HG02970 (cell line): ENCODE data around the gene TBP.
A peak's percentile ranks its signal among the peaks of the same experiment; 100 is the strongest.
"Not testable (repeated sequence)": the region's sequence is repeated elsewhere in the genome, so short reads cannot be mapped to it uniquely, and the experiment has no call there.

Source experiments
- ATAC-seq: cut with Tn5 transposase; IDR thresholded peaks from one replicate; pipeline ENCODE4 v1.9.1; 2021; ENCODE audit warnings: mild to moderate bottlenecking, moderate library complexity, moderate number of reproducible peaks; ENCODE audit not compliant: unreplicated experiment, low FRiP score

TBP gene

GRCh38 chr6:170554013-170554795, at the start of gene TBP:
Gene TBP, plus strand, starts transcription at chr6:170554369. Its CDS starts 2,661 bp downstream, at chr6:170557030.
- peak; percentile 96 for ATAC-seq

- no peak for ATAC-seq
Measured at GRCh38 chr6:170504479-170504878, 49.7 kb upstream of the TBP start.

- ATAC-seq: no peak
Measured at GRCh38 chr6:170505306-170505705, 48.9 kb upstream of the TBP start.

GRCh38 chr6:170506446-170506845, 47.7 kb upstream of the TBP start:
- no peak for ATAC-seq

- not testable (repeated sequence) for ATAC-seq
Measured at GRCh38 chr6:170507728-170508127, 46.4 kb upstream of the TBP start.

- ATAC-seq: not testable (repeated sequence)
Measured at GRCh38 chr6:170508275-170508674, 45.9 kb upstream of the TBP start.

GRCh38 chr6:170508892-170509722, 45.1 kb upstream of the TBP start:
- ATAC-seq: not testable (repeated sequence)

- no peak for ATAC-seq
Measured at GRCh38 chr6:170509723-170510018, 44.5 kb upstream of the TBP start.

- ATAC-seq: no peak
Measured at GRCh38 chr6:170510631-170511030, 43.5 kb upstream of the TBP start.

- no peak for ATAC-seq
Measured at GRCh38 chr6:170512249-170512648, 41.9 kb upstream of the TBP start.

GRCh38 chr6:170514908-170515307, 39.3 kb upstream of the TBP start:
- no peak for ATAC-seq

- ATAC-seq: no peak
Measured at GRCh38 chr6:170516783-170517616, 37.2 kb upstream of the TBP start.

GRCh38 chr6:170522565-170523183, 31.5 kb upstream of the TBP start:
- ATAC-seq: no peak

GRCh38 chr6:170523256-170524171, 30.7 kb upstream of the TBP start:
- ATAC-seq: no peak

GRCh38 chr6:170524172-170524502, 30.0 kb upstream of the TBP start:
- no peak for ATAC-seq

- no peak for ATAC-seq
Measured at GRCh38 chr6:170525795-170526194, 28.4 kb upstream of the TBP start.

- ATAC-seq: not testable (repeated sequence)
Measured at GRCh38 chr6:170527995-170528394, 26.2 kb upstream of the TBP start.

- ATAC-seq: no peak
Measured at GRCh38 chr6:170529839-170530469, 24.2 kb upstream of the TBP start.

- ATAC-seq: no peak
Measured at GRCh38 chr6:170532867-170533488, 21.2 kb upstream of the TBP start.
